Activated CD4-positive, alpha-beta memory T cell treated with anti-CD3 and anti-CD28 coated beads, Interleukin-2, amount 10 ng/mL, durations not matched to agents 7 days and 5 days (primary cell): ENCODE measurements around the gene NXF1. TPM values are rescaled to one million over a fixed set of nuclear protein-coding genes. Genes with fewer than 3 reads are reported as not detected.
"Not testable (repeated sequence)": the region's sequence is repeated elsewhere in the genome, so short reads cannot be mapped to it uniquely, and the experiment has no call there.

ENCODE experiments used
- CTCF ChIA-PET: fragments of 350-600 bp; sonication (Branson Sonifier 250); formaldehyde crosslinking; loops from one replicate; lab custom pipeline; 2021; ENCODE audit warnings: antibody characterized with exemption, inconsistent platforms; lab: Charles Lee
- POLR2A ChIA-PET: fragments of 350-600 bp; sonication (Branson Sonifier 250); formaldehyde crosslinking; loops from one replicate; lab custom pipeline; 2021; ENCODE audit warnings: antibody characterized with exemption; lab: Charles Lee
- DNase-seq: peaks from one replicate; pipeline ENCODE4 v3.0.0-alpha.2; 2020
- H3K27ac Mint-ChIP-seq: one replicate; pipeline ENCODE4 v1.8.0; 2021; ENCODE audit warnings: mild to moderate bottlenecking, mixed read lengths
- H3K27me3 Mint-ChIP-seq: one replicate; pipeline ENCODE4 v1.8.0; 2021; ENCODE audit warnings: mixed read lengths
- H3K36me3 Mint-ChIP-seq: one replicate; pipeline ENCODE4 v1.8.0; 2021; ENCODE audit warnings: low read depth, mixed read lengths
- H3K4me1 Mint-ChIP-seq: one replicate; pipeline ENCODE4 v1.8.0; 2021; ENCODE audit warnings: mixed read lengths
- H3K4me3 Mint-ChIP-seq: one replicate; pipeline ENCODE4 v1.8.0; 2021; ENCODE audit warnings: mild to moderate bottlenecking, mixed read lengths
- H3K9me3 Mint-ChIP-seq: one replicate; pipeline ENCODE4 v1.8.0; 2021; ENCODE audit warnings: mixed read lengths
- total RNA-seq, 2 experiments: library from RNA; stranded (reverse); gene quantifications; one replicate each; pipeline ENCODE4 v1.2.3, GENCODE V29; 2021

The NXF1 gene
- total RNA-seq, 2 experiments from 2014 or later, result 80.3 to 82.4 TPM

DNA sequence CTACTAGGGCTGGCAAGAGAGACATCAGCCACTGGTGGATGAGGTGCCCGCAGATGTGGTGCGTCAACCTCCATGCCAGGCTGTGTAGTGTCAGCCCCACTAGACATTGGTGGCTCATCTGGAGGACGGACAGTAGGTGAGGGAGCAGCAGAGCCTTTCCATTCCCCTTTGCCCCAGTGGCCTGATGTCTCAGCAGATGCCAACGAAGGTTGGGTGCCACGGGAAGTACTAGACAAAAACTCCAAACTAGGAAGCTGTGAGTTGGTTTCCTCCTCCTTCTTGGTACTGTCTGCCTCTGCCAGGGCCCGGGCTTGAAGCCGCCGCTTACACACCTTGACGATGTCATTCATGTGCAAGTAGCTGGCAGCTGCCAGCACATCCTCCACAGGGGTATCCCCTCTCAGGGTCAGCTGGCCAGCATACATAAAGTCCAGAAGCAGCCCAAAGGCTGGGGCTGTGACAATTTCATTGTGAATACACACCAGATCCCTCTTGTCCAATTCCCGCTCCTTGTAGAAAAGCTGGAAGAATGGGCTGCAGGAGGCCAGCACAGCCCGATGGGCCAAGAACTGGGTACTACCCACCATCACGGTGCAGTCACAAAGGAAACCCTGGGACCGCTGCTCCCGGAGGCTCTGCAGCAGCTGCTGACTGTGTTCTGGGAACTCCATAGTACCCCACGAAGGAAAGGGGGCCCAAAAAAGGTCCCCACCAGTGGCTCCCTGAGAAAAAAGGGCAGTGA lies 52.1 kb downstream of the NXF1 start:
- no peaks in the 10 kb centered on the region for H3K27me3 Mint-ChIP-seq
- H3K9me3 Mint-ChIP-seq, result no peaks in the 10 kb centered on the region
- H3K4me3 Mint-ChIP-seq, result peak overlapping the region; percentile 95
- peaks cover 11% of the 10 kb centered on the region for H3K36me3 Mint-ChIP-seq
- ChIA-PET POLR2A (interaction anchor here (0.8 to 5.2 kb wide), 39 partner anchors 8 to 201 kb away, joined by 3 to 90 read pairs (median 6); partner anchors contain the start of genes C11orf98, CSKMT, GANAB and GNG3), CTCF (interaction anchor here (0.9 to 2.2 kb wide), 23 partner anchors 9 to 196 kb away, joined by 3 to 30 read pairs (median 5); partner anchors contain the start of genes B3GAT3, EEF1G, HNRNPUL2 and POLR2G)
- peak overlapping the region; percentile 93 for H3K27ac Mint-ChIP-seq
- peaks cover 36% of the 10 kb centered on the region for H3K4me1 Mint-ChIP-seq
- no peak for DNase-seq

DNA sequence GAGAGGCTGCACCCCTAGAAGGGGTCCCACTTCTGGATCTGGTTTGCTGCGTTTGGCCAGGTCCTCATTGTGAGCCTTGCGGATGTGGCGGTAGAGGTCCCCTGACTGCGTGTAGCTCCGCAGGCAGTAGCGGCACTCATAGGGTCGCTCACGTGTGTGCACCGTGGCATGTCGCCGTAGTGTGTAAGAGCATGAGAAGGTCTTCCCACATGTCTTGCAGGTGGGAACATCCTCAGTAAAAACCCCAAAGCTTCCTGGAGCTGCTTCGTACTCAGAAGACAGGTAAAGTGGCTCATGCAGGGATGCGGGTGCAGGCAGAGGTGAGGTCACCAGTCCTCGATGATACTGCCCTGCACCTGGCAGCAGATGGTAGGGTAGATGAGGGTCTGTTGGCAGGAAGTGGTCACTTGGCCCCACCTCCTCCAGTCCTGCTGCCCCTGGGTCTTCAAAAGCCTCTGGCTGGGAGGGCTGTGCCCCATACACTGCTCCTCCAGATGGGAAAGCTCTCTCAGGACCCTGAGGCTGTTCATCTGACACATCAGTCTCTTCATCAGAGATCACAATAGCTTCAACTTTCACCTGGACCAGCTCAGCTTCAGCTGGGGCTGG lies 53.0 kb downstream of the NXF1 start:
- Mint-ChIP-seq H3K27ac (peak overlapping the region; percentile 93), H3K9me3 (no peaks in the 10 kb centered on the region), H3K36me3 (peaks cover 11% of the 10 kb centered on the region), H3K4me3 (peak overlapping the region; percentile 11), H3K27me3 (no peaks in the 10 kb centered on the region), H3K4me1 (peaks cover 36% of the 10 kb centered on the region)
- ChIA-PET CTCF (interaction anchor here (1.3 to 2.2 kb wide), 3 partner anchors 9 to 195 kb away, joined by 3 to 7 read pairs (median 5); partner anchors contain the start of genes POLR2G and TMEM179B), POLR2A (interaction anchor here (1.2 to 5.2 kb wide), 13 partner anchors 11 to 161 kb away, joined by 3 to 90 read pairs (median 12); partner anchors contain the start of genes C11orf98, CSKMT, GANAB and HNRNPUL2)
- DNase-seq, result no peak

DNA sequence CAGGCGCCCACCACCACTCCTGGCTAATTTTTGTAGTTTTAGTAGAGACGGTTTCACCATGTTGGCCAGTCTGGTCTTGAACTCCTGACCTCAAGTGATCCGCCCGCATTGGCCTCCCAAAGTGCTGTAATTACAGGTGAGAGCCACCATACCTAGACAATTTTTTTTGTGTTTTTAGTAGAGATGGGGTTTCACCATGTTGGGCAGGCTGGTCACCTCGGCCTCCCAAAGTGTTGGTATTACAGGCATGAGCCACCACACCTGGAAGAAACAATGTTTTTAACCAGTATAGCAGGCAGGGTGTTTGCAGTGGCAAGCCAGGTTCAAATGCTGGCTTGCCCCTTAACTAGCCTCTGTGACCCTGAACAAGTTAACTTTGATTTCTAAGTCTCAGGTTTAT lies 55.3 kb downstream of the NXF1 start:
- ChIA-PET CTCF (interaction anchor here (0.7 kb wide), 1 partner anchor 348 kb away, joined by 3 read pairs; no protein-coding TSS in a partner anchor), POLR2A (interaction anchor here (0.6 to 1.9 kb wide), 2 partner anchors 12 to 91 kb away, joined by 4 to 5 read pairs; partner anchors contain the start of gene POLR2G)
- H3K36me3 Mint-ChIP-seq, result peaks cover 11% of the 10 kb centered on the region

DNA sequence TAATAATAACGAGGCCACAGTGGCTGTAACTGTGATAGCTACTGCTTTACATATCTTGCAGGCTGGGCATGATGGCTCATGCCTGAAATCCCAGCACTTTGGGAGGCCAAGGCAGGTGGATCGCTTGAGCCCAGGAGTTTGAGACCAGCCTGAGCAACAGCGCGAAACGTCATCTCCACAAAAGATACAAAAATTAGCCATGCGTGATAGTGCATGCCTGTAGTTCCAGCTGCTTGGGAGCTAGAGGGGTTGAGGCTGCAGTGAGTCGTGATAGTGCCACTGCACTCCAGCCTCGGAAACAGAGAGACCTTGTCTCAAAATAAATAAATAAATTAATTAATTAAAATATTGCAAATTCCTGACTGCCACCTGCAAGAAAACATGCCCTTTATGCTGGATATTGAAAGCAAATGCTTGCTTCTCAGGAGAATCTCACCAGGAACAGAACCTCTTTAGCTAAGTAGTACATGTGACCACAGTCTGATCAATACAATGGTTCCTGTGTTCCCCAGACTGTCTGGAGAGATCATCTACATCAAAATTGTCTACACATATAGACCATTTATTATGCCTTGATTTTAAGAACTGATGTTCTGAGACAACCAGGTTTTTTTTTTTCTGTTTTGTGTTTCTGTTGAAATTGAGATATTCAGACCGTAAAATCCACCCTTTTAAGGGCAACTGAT lies 57.6 kb downstream of the NXF1 start:
- no peak overlapping the region for H3K27ac Mint-ChIP-seq
- POLR2A ChIA-PET, result interaction anchor here (0.7 to 2.7 kb wide), 6 partner anchors 11 to 156 kb away, joined by 3 to 8 read pairs (median 4); partner anchors contain the start of genes HNRNPUL2, POLR2G, TTC9C and TUT1

More for the DNA sequence above, 55.3 kb downstream of the NXF1 start:
- H3K27ac Mint-ChIP-seq, H3K9me3 Mint-ChIP-seq, DNase-seq, H3K4me3 Mint-ChIP-seq, H3K27me3 Mint-ChIP-seq: not testable (repeated sequence)
- peaks cover 33% of the 10 kb centered on the region for H3K4me1 Mint-ChIP-seq

More for the DNA sequence above, 57.6 kb downstream of the NXF1 start:
- no peaks in the 10 kb centered on the region for H3K27me3 Mint-ChIP-seq
- H3K9me3 Mint-ChIP-seq, result no peaks in the 10 kb centered on the region
- H3K4me1 Mint-ChIP-seq, result peaks cover 19% of the 10 kb centered on the region
- H3K4me3 Mint-ChIP-seq, result no peak overlapping the region
- CTCF ChIA-PET, result interaction anchor here (1.2 to 1.5 kb wide), 4 partner anchors 13 to 114 kb away, joined by 3 to 7 read pairs (median 4); no protein-coding TSS in a partner anchor
- DNase-seq, result no peak
- H3K36me3 Mint-ChIP-seq, result peaks cover 11% of the 10 kb centered on the region

Other genes starting within 250 kb of the NXF1 start
- 100 to 1,000 TPM; 991 to 999 TPM for gene EEF1G, start 231.5 kb downstream of the NXF1 start, total RNA-seq
- gene TUT1, start 213.9 kb downstream of the NXF1 start, total RNA-seq, result 10 to 100 TPM; 23.7 to 25.2 TPM
- 100 to 1,000 TPM; 226 TPM for gene MTA2, start 203.6 kb downstream of the NXF1 start, total RNA-seq
- gene EML3, start 192.7 kb downstream of the NXF1 start, total RNA-seq, result 100 to 1,000 TPM; 121 to 122 TPM
- 1 to 10 TPM; 1.6 to 2.2 TPM for gene ROM1, start 192.2 kb downstream of the NXF1 start, total RNA-seq
- gene B3GAT3, start 183.5 kb downstream of the NXF1 start, total RNA-seq, result 10 to 100 TPM; 58.9 to 67.1 TPM
- 100 to 1,000 TPM; 278 to 284 TPM for gene GANAB, start 158.8 kb downstream of the NXF1 start, total RNA-seq
- gene INTS5, start 152.1 kb downstream of the NXF1 start, total RNA-seq, result 10 to 100 TPM; 30.6 to 32.1 TPM
- 10 to 100 TPM; 88.4 to 93.5 TPM for gene C11orf98, start 140.2 kb downstream of the NXF1 start, total RNA-seq
- 10 to 100 TPM; 16.6 to 18.3 TPM for gene CSKMT, start 140.1 kb downstream of the NXF1 start, total RNA-seq
- 1 to 10 TPM; 7.9 to 8.2 TPM for gene UQCC3, start 133.8 kb downstream of the NXF1 start, total RNA-seq
- gene LBHD1, start 133.2 kb downstream of the NXF1 start, total RNA-seq, result 10 to 100 TPM; 17.2 to 18.3 TPM
- 100 to 1,000 TPM; 135 to 139 TPM for gene UBXN1, start 126.4 kb downstream of the NXF1 start, total RNA-seq
- gene LRRN4CL, start 115.9 kb downstream of the NXF1 start, total RNA-seq, result under 1 TPM; 0.18 to 0.20 TPM
- gene BSCL2, start 98.0 kb downstream of the NXF1 start, total RNA-seq, result 10 to 100 TPM; 24.2 to 28.9 TPM
- not detected for gene GNG3, start 97.8 kb downstream of the NXF1 start, total RNA-seq
- gene HNRNPUL2, start 78.0 kb downstream of the NXF1 start, total RNA-seq, result 10 to 100 TPM; 65.1 to 65.3 TPM
- gene TTC9C, start 77.0 kb downstream of the NXF1 start, total RNA-seq, result 10 to 100 TPM; 48.3 to 48.4 TPM
- gene ZBTB3, start 51.3 kb downstream of the NXF1 start, total RNA-seq, result 10 to 100 TPM; 13.3 to 13.4 TPM
- 10 to 100 TPM; 89.2 to 94.1 TPM for gene POLR2G, start 43.9 kb downstream of the NXF1 start, total RNA-seq
- 10 to 100 TPM; 15.2 to 16.0 TPM for gene TAF6L, start 34.0 kb downstream of the NXF1 start, total RNA-seq
- 10 to 100 TPM; 46.9 to 48.2 TPM for gene TMEM179B, start 18.0 kb downstream of the NXF1 start, total RNA-seq
- gene TMEM223, start 13.4 kb downstream of the NXF1 start, total RNA-seq, result 10 to 100 TPM; 18.0 to 21.0 TPM
- gene STX5, start 26.6 kb upstream of the NXF1 start, total RNA-seq, result 10 to 100 TPM; 40.6 to 41.6 TPM
- gene TEX54, start 27.4 kb upstream of the NXF1 start, total RNA-seq, result not detected
- 10 to 100 TPM; 46.1 to 48.4 TPM for gene WDR74, start 34.1 kb upstream of the NXF1 start, total RNA-seq
- 100 to 1,000 TPM; 262 to 279 TPM for gene SLC3A2, start 75.5 kb upstream of the NXF1 start, total RNA-seq
- not detected for gene CHRM1, start 115.9 kb upstream of the NXF1 start, total RNA-seq
- not detected for gene SLC22A6, start 179.5 kb upstream of the NXF1 start, total RNA-seq
- not detected for gene SLC22A8, start 210.4 kb upstream of the NXF1 start, total RNA-seq